Epithelial cell of esophagus (primary cell): ENCODE results near the gene ZSWIM8.

Source experiments
- DNase-seq: peaks from one replicate; pipeline ENCODE4 v3.0.0; 2010; ENCODE audit warnings: low read depth
- H3K4me3 ChIP-seq: 2 replicates; pipeline ENCODE4 v1.5.1; 2011; ENCODE audit warnings: mild to moderate bottlenecking, low read length, control low read depth
- CTCF ChIP-seq: IDR thresholded peaks from 2 replicates; pipeline ENCODE4 v1.5.1; 2011; ENCODE audit warnings: low read depth, mild to moderate bottlenecking, low read length, control low read depth, inconsistent platforms; ENCODE audit not compliant: insufficient read depth; ENCODE audit errors: missing control alignments

Gene ZSWIM8

GRCh38 chr10:73750819-73751218, 34.6 kb upstream of the ZSWIM8 start:
- no peak for DNase-seq
- no peak for TF ChIP-seq CTCF

GRCh38 chr10:73756183-73756582, 29.2 kb upstream of the ZSWIM8 start:
- no peak for DNase-seq
- no peak for TF ChIP-seq CTCF
- H3K4me3 ChIP-seq: no peak overlapping the region

More at GRCh38 chr10:73750819-73751218, 34.6 kb upstream of the ZSWIM8 start:
- H3K4me3 ChIP-seq: no peak overlapping the region

GRCh38 chr10:73758704-73759511, 26.5 kb upstream of the ZSWIM8 start:
- H3K4me3 ChIP-seq: no peak overlapping the region

GRCh38 chr10:73759512-73760115, 25.8 kb upstream of the ZSWIM8 start:
- TF ChIP-seq CTCF: no peak
- DNase-seq: peak; percentile 47
- H3K4me3 ChIP-seq: no peak overlapping the region

More at GRCh38 chr10:73758704-73759511, 26.5 kb upstream of the ZSWIM8 start:
- TF ChIP-seq CTCF: no peak
- no peak for DNase-seq

GRCh38 chr10:73761781-73762180, 23.6 kb upstream of the ZSWIM8 start:
- TF ChIP-seq CTCF: no peak
- H3K4me3 ChIP-seq: no peak overlapping the region
- no peak for DNase-seq

GRCh38 chr10:73762915-73763314, 22.5 kb upstream of the ZSWIM8 start:
- H3K4me3 ChIP-seq: no peak overlapping the region
- no peak for TF ChIP-seq CTCF
- DNase-seq: peak; percentile 88
